Fibroblast of the aortic adventitia (primary cell): ENCODE results near the gene STOML1. TPM values are rescaled to one million over a fixed set of nuclear protein-coding genes. Genes with fewer than 3 reads are reported as not detected.

Source experiments
- DNase-seq: peaks from one replicate; pipeline ENCODE4 v3.0.0-alpha.2; 2010; ENCODE audit warnings: low read depth
- H3K4me3 ChIP-seq: 2 replicates; pipeline ENCODE4 v1.5.1; 2011; ENCODE audit warnings: low read depth, mild to moderate bottlenecking, control low read depth, low read length, moderate library complexity
- CTCF ChIP-seq: IDR thresholded peaks from 2 replicates; pipeline ENCODE4 v1.5.1; 2011; ENCODE audit warnings: mild to moderate bottlenecking, low read length, control low read depth, inconsistent platforms; ENCODE audit not compliant: insufficient read depth
- total RNA-seq: library from RNA; depleted of rRNA; stranded (reverse); fragments of >200 nt; gene quantifications from 2 replicates; pipeline ENCODE4 v1.2.3, GENCODE V29; 2012; ENCODE audit warnings: low replicate concordance

Gene STOML1
- total RNA-seq, 1 donor, result 19.0 TPM

- no peak for TF ChIP-seq CTCF
- DNase-seq, result no peak
- H3K4me3 ChIP-seq, result no peak overlapping the region
Observed at GRCh38 chr15:73987250-73987649, 4.8 kb downstream of the STOML1 start.

DNA sequence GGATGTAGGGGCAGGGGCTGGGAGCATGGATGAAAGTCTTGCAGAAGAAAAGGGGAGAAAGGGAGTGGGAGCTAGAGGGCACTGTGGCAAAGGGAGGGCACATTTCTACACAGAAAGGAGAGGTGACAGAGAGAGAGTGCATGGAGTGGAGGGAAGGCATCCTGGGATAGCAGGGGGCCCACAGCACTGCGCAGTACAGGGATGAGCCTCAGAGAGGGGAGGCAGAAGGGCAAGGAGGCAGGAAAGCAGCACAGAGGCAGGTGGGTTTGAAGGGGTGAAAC is 5.4 kb downstream of the STOML1 start:
- DNase-seq, result no peak
- TF ChIP-seq CTCF, result no peak
- no peak overlapping the region for H3K4me3 ChIP-seq

- no peak overlapping the region for H3K4me3 ChIP-seq
- no peak for TF ChIP-seq CTCF
- DNase-seq, result no peak
Observed at GRCh38 chr15:73986055-73986775, 5.9 kb downstream of the STOML1 start.

DNA sequence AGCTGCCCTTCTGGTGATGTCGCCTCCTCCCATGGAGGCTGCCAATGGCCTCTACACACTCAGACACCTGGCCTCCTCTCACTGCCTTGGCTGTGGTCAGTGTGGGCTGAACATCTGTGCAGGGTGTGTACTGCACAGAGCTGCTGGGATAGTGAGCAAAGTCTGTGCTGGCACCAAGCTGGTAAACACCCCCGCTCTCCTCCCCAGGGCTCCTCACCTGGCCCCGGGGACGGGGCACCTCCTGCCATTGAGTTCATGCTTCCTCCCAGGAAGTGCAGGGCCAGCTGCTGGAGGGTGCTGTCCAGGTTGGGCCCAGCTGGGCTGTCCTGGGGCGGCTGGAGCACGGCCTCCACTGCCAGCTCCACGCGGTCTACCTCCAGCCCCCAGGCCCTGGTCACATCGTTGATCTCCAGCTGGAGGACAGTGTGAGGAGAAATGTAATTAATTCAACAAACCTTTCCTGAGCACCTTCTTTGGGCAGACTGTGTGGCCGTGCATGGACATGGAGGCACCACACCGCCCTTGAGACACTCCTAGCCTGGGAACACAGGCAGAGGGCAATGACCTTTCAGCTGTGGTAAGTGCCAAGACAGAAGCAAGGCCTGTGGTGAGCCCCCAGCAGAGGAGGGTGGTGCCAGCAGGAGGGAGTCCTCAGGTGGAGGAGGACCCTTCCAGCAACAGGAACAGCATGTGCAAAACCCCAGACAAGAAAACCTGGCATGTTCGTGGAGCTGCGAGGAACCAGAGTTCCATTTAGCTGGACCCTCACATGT is 6.8 kb downstream of the STOML1 start:
- no peak for TF ChIP-seq CTCF
- no peak overlapping the region for H3K4me3 ChIP-seq
- peak; percentile 55 for DNase-seq

GRCh38 chr15:73984208-73984979 is 7.7 kb downstream of the STOML1 start:
- H3K4me3 ChIP-seq, result no peak overlapping the region
- no peak for DNase-seq
- TF ChIP-seq CTCF, result no peak

GRCh38 chr15:73983773-73984172 is 8.3 kb downstream of the STOML1 start:
- TF ChIP-seq CTCF, result no peak
- H3K4me3 ChIP-seq, result no peak overlapping the region
- no peak for DNase-seq
